NCI-H2107 (cell line): ENCODE results near the gene NYNRIN.

Experiments
- DNase-seq: peaks from one replicate; lab custom pipeline; 2025; lab: John Stamatoyannopoulos, UW

Gene NYNRIN

GRCh38 chr14:24415421-24416253 is 16.8 kb downstream of the NYNRIN start:
- DNase-seq, result no peak

GRCh38 chr14:24416254-24416931 is 17.6 kb downstream of the NYNRIN start:
- no peak for DNase-seq

GRCh38 chr14:24416932-24417619 is 18.3 kb downstream of the NYNRIN start:
- DNase-seq, result no peak

- no peak for DNase-seq
These were observed 19.2 kb downstream of the NYNRIN start for GRCh38 chr14:24417832-24418491.

- no peak for DNase-seq
These were observed 19.7 kb downstream of the NYNRIN start for GRCh38 chr14:24418492-24418873.

- DNase-seq, result no peak
These were observed 23.5 kb downstream of the NYNRIN start for GRCh38 chr14:24422261-24422660.

- no peak for DNase-seq
These were observed 24.1 kb downstream of the NYNRIN start for GRCh38 chr14:24422694-24423601.

- DNase-seq, result no peak
These were observed 26.9 kb downstream of the NYNRIN start for GRCh38 chr14:24425704-24426103.

- no peak for DNase-seq
These were observed 27.5 kb downstream of the NYNRIN start for GRCh38 chr14:24426150-24426911.

GRCh38 chr14:24426912-24427536 is 28.2 kb downstream of the NYNRIN start:
- DNase-seq, result no peak

- DNase-seq, result no peak
These were observed 29.0 kb downstream of the NYNRIN start for GRCh38 chr14:24427537-24428508.

- no peak for DNase-seq
These were observed 30.0 kb downstream of the NYNRIN start for GRCh38 chr14:24428628-24429394.

GRCh38 chr14:24429395-24430142 is 30.8 kb downstream of the NYNRIN start, which contains the start of the genes CBLN3 and KHNYN:
Gene CBLN3, minus strand, starts transcription at chr14:24429668. Its CDS starts 614 bp downstream, at chr14:24429054.
Gene KHNYN, plus strand, starts transcription at chr14:24429954. Its CDS starts 777 bp downstream, at chr14:24430731.
- DNase-seq, result peak; percentile 84

GRCh38 chr14:24430143-24430681 is 31.4 kb downstream of the NYNRIN start:
- no peak for DNase-seq

- DNase-seq, result no peak
These were observed 32.1 kb downstream of the NYNRIN start for GRCh38 chr14:24430682-24431568.
